HepG2 (cell line): ENCODE data around the gene GDPD5. TPM values are rescaled to one million over a fixed set of nuclear protein-coding genes. Genes with fewer than 3 reads are reported as not detected.

Experiments used
- ERF ChIP-seq: IDR thresholded peaks from 2 replicates; pipeline ENCODE4 v1.6.1; 2018; ENCODE audit warnings: missing biosample characterization, missing genetic modification reagents
- ETV6 ChIP-seq: sonication (generic); formaldehyde crosslinking; conservative IDR thresholded peaks from 2 replicates; pipeline ENCODE4 v1.4.0; 2020; ENCODE audit warnings: missing genetic modification reagents
- HOXA3 ChIP-seq: sonication (generic); formaldehyde crosslinking; IDR thresholded peaks from 2 replicates; pipeline ENCODE4 v1.5.0; 2020; ENCODE audit warnings: missing genetic modification reagents
- MAFG ChIP-seq: sonication (generic); formaldehyde crosslinking; IDR thresholded peaks from 2 replicates; pipeline ENCODE4 v1.5.1; 2020; ENCODE audit warnings: mild to moderate bottlenecking, missing genetic modification reagents
- POLR2A ChIP-seq, 2 experiments: IDR thresholded peaks; 2 replicates each; pipeline ENCODE4 v1.6.1; 2011; ENCODE audit warnings: low read depth in 2 of 2, low read length in 2 of 2, mild to moderate bottlenecking in 1 of 2, moderate library complexity in 1 of 2; ENCODE audit not compliant: insufficient read depth in 1 of 2
- RBM39 ChIP-seq: fragments of 200-400 bp; formaldehyde crosslinking; IDR thresholded peaks from one replicate; pipeline ENCODE4 v1.6.1; 2018; ENCODE audit warnings: antibody characterized with exemption, mild to moderate bottlenecking, low read depth, low read length; ENCODE audit not compliant: poor library complexity, severe bottlenecking
- RFX5 ChIP-seq: IDR thresholded peaks from 2 replicates; pipeline ENCODE4 v1.6.1; 2011; ENCODE audit warnings: low read depth, low read length, improper control_type of control experiment
- TFDP2 ChIP-seq: sonication (generic); formaldehyde crosslinking; IDR thresholded peaks from 2 replicates; pipeline ENCODE4 v1.4.0; 2020; ENCODE audit warnings: missing genetic modification reagents
- ZIK1 ChIP-seq: sonication (generic); formaldehyde crosslinking; IDR thresholded peaks from 2 replicates; pipeline ENCODE4 v1.5.0; 2020; ENCODE audit warnings: mild to moderate bottlenecking, low read depth, missing genetic modification reagents, borderline replicate concordance
- ZNF432 ChIP-seq: sonication (generic); formaldehyde crosslinking; IDR thresholded peaks from 2 replicates; pipeline ENCODE4 v1.5.0; 2020; ENCODE audit warnings: missing genetic modification reagents, mild to moderate bottlenecking, borderline replicate concordance
- ZNF562 ChIP-seq: sonication (generic); formaldehyde crosslinking; IDR thresholded peaks from 2 replicates; pipeline ENCODE4 v1.8.0; 2022; ENCODE audit warnings: missing genetic modification reagents, borderline replicate concordance
- polyA plus RNA-seq, 8 experiments: library from polyadenylated mRNA; depleted of rRNA in 3 of 8; stranded (reverse) in 7 of 8; unstranded in 1 of 8; fragments of >200 nt; fragmentation: Illumina TruSeq in 4 of 8; extraction: Trizol in 4 of 8; gene quantifications; 2 replicates each; pipeline versions ENCODE4 v1.2.1 to v1.2.3, GENCODE V29; 2011 to 2016; ENCODE audit warnings: low read depth in 4 of 8, missing spikeins in 1 of 8, mixed read lengths in 1 of 8; ENCODE audit not compliant: insufficient read depth in 1 of 8
- total RNA-seq, 5 experiments: library from RNA; depleted of rRNA; stranded (reverse); fragments of >200 nt; fragmentation: Illumina TruSeq; extraction: Trizol; gene quantifications; 2 replicates each; pipeline ENCODE4 v1.2.3, GENCODE V29; 2016; ENCODE audit warnings: low read depth in 1 of 5
- TF ChIP-seq, protein P1 (sequence below): sonication (generic); formaldehyde crosslinking; IDR thresholded peaks from 2 replicates; pipeline ENCODE4; 2020; ENCODE audit warnings: missing genetic modification reagents, mild to moderate bottlenecking, borderline replicate concordance
- TF ChIP-seq, protein P2 (sequence below): sonication (generic); formaldehyde crosslinking; conservative IDR thresholded peaks from 2 replicates; pipeline ENCODE4 v1.4.0; 2020; ENCODE audit warnings: missing genetic modification reagents
- TF ChIP-seq, protein P3 (sequence below): sonication (generic); formaldehyde crosslinking; IDR thresholded peaks from 2 replicates; pipeline ENCODE4 v1.5.0; 2020; ENCODE audit warnings: mild to moderate bottlenecking, missing genetic modification reagents
- TF ChIP-seq, protein P4 (sequence below), 2 experiments: IDR thresholded peaks; 2 replicates each; pipeline ENCODE4 v1.6.1; 2011 to 2012; ENCODE audit warnings: low read length in 2 of 2, borderline replicate concordance in 1 of 2, low read depth in 1 of 2, mild to moderate bottlenecking in 1 of 2, moderate library complexity in 1 of 2

The GDPD5 gene
- total and polyA plus RNA-seq, 2 of the 13 experiments (the other 11 are each of a cell fraction or from before 2014, with no cell fraction given) = 55.0 to 67.5 TPM

DNA sequence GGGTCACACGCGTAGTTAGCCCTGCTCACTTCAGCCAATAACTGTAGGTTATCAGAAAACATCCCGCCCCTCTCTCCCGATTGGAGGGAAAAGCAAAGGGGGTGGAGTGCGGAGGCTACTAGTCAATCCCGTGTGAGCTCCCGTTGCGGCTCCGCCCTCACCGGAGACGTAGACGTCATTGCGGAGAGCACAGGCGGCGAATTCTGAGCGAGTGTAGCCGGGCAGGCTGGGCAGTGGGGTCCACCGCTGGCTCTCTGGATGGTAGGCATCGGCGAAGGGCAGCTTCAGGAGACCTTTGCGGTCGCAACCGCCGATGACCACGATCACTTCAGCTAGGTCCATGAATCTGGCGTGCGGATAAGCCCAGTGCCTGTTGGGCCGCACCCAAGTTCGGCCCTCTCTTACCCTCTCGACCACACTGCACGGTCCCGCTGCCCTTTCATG lies 97.4 kb downstream of the GDPD5 start (continued):
- TF ChIP-seq ERF (CRISPR knock-in tag) (no peak), ETV6 (CRISPR knock-in tag) (no peak), TFDP2 (CRISPR knock-in tag) (no peak), RFX5 (no peak), RBM39 (no peak), ZNF432 (CRISPR knock-in tag) (no peak), ZNF562 (CRISPR knock-in tag) (no peak), MAFG (CRISPR knock-in tag) (no peak), HOXA3 (0 out of 2 replicates have a peak, but pooled peaks have one; percentile 20), POLR2A (IDR thresholded peaks at IDR 0.05; ENCODE audit: insufficient read depth in 1 of 2, low read depth in 2 of 2, low read length in 2 of 2) (peak in 1 of 2 experiments; percentile 63; a peak in 2 of 4 replicates), ZIK1 (CRISPR knock-in tag) (no peak)
- TF ChIP-seq, protein P1, sequence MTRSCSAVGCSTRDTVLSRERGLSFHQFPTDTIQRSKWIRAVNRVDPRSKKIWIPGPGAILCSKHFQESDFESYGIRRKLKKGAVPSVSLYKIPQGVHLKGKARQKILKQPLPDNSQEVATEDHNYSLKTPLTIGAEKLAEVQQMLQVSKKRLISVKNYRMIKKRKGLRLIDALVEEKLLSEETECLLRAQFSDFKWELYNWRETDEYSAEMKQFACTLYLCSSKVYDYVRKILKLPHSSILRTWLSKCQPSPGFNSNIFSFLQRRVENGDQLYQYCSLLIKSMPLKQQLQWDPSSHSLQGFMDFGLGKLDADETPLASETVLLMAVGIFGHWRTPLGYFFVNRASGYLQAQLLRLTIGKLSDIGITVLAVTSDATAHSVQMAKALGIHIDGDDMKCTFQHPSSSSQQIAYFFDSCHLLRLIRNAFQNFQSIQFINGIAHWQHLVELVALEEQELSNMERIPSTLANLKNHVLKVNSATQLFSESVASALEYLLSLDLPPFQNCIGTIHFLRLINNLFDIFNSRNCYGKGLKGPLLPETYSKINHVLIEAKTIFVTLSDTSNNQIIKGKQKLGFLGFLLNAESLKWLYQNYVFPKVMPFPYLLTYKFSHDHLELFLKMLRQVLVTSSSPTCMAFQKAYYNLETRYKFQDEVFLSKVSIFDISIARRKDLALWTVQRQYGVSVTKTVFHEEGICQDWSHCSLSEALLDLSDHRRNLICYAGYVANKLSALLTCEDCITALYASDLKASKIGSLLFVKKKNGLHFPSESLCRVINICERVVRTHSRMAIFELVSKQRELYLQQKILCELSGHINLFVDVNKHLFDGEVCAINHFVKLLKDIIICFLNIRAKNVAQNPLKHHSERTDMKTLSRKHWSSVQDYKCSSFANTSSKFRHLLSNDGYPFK (CRISPR knock-in tag) = no peak
- TF ChIP-seq, protein P2, sequence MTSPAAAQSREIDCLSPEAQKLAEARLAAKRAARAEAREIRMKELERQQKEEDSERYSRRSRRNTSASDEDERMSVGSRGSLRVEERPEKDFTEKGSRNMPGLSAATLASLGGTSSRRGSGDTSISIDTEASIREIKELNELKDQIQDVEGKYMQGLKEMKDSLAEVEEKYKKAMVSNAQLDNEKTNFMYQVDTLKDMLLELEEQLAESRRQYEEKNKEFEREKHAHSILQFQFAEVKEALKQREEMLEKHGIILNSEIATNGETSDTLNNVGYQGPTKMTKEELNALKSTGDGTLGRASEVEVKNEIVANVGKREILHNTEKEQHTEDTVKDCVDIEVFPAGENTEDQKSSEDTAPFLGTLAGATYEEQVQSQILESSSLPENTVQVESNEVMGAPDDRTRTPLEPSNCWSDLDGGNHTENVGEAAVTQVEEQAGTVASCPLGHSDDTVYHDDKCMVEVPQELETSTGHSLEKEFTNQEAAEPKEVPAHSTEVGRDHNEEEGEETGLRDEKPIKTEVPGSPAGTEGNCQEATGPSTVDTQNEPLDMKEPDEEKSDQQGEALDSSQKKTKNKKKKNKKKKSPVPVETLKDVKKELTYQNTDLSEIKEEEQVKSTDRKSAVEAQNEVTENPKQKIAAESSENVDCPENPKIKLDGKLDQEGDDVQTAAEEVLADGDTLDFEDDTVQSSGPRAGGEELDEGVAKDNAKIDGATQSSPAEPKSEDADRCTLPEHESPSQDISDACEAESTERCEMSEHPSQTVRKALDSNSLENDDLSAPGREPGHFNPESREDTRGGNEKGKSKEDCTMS (CRISPR knock-in tag) = no peak
- TF ChIP-seq, protein P3, sequence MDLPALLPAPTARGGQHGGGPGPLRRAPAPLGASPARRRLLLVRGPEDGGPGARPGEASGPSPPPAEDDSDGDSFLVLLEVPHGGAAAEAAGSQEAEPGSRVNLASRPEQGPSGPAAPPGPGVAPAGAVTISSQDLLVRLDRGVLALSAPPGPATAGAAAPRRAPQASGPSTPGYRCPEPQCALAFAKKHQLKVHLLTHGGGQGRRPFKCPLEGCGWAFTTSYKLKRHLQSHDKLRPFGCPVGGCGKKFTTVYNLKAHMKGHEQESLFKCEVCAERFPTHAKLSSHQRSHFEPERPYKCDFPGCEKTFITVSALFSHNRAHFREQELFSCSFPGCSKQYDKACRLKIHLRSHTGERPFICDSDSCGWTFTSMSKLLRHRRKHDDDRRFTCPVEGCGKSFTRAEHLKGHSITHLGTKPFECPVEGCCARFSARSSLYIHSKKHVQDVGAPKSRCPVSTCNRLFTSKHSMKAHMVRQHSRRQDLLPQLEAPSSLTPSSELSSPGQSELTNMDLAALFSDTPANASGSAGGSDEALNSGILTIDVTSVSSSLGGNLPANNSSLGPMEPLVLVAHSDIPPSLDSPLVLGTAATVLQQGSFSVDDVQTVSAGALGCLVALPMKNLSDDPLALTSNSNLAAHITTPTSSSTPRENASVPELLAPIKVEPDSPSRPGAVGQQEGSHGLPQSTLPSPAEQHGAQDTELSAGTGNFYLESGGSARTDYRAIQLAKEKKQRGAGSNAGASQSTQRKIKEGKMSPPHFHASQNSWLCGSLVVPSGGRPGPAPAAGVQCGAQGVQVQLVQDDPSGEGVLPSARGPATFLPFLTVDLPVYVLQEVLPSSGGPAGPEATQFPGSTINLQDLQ (CRISPR knock-in tag) = no peak
- TF ChIP-seq, protein P4, sequence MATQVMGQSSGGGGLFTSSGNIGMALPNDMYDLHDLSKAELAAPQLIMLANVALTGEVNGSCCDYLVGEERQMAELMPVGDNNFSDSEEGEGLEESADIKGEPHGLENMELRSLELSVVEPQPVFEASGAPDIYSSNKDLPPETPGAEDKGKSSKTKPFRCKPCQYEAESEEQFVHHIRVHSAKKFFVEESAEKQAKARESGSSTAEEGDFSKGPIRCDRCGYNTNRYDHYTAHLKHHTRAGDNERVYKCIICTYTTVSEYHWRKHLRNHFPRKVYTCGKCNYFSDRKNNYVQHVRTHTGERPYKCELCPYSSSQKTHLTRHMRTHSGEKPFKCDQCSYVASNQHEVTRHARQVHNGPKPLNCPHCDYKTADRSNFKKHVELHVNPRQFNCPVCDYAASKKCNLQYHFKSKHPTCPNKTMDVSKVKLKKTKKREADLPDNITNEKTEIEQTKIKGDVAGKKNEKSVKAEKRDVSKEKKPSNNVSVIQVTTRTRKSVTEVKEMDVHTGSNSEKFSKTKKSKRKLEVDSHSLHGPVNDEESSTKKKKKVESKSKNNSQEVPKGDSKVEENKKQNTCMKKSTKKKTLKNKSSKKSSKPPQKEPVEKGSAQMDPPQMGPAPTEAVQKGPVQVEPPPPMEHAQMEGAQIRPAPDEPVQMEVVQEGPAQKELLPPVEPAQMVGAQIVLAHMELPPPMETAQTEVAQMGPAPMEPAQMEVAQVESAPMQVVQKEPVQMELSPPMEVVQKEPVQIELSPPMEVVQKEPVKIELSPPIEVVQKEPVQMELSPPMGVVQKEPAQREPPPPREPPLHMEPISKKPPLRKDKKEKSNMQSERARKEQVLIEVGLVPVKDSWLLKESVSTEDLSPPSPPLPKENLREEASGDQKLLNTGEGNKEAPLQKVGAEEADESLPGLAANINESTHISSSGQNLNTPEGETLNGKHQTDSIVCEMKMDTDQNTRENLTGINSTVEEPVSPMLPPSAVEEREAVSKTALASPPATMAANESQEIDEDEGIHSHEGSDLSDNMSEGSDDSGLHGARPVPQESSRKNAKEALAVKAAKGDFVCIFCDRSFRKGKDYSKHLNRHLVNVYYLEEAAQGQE (IDR thresholded peaks at IDR 0.05; ENCODE audit: borderline replicate concordance in 1 of 2, low read depth in 1 of 2, low read length in 2 of 2) = no peak
